ENCODE data around the gene ATF6. TPM values are rescaled to one million over a fixed set of nuclear protein-coding genes. Genes with fewer than 3 reads are reported as not detected.

The ATF6 gene
- total RNA-seq, 2 experiments from 2014 or later: 23.5 to 24.6 TPM

- Mint-ChIP-seq H3K27me3 (ENCODE audit: low read depth) (no peaks in the 10 kb centered on the region), H3K4me3 (no peak overlapping the region), H3K27ac (no peak overlapping the region), H3K36me3 (ENCODE audit: low read depth) (no peaks in the 10 kb centered on the region), H3K4me1 (ENCODE audit: low read depth) (peaks cover 9% of the 10 kb centered on the region), H3K9me3 (no peaks in the 10 kb centered on the region)
- intact Hi-C loops (cut with micrococcal nuclease): no loop called here
- DNase-seq: no peak
- CTCF ChIA-PET: no interaction called here
Measured at GRCh38 chr1:162003061-162003829, 237.1 kb downstream of the ATF6 start.

GRCh38 chr1:162003830-162004215 lies 237.7 kb downstream of the ATF6 start:
- H3K4me1 Mint-ChIP-seq (ENCODE audit: low read depth): peaks cover 9% of the 10 kb centered on the region
- CTCF ChIA-PET: interaction anchor here (0.7 kb wide), 1 partner anchor 8 kb away, joined by 3 read pairs; no protein-coding TSS in a partner anchor

GRCh38 chr1:162004441-162004950 lies 238.4 kb downstream of the ATF6 start:
- Mint-ChIP-seq H3K36me3 (ENCODE audit: low read depth) (no peaks in the 10 kb centered on the region), H3K4me3 (no peak overlapping the region), H3K27ac (no peak overlapping the region), H3K4me1 (ENCODE audit: low read depth) (peaks cover 9% of the 10 kb centered on the region), H3K9me3 (no peaks in the 10 kb centered on the region), H3K27me3 (ENCODE audit: low read depth) (no peaks in the 10 kb centered on the region)
- DNase-seq: no peak
- CTCF ChIA-PET: interaction anchor here (0.7 kb wide), 1 partner anchor 9 kb away, joined by 3 read pairs; no protein-coding TSS in a partner anchor
- intact Hi-C loops (cut with micrococcal nuclease): no loop called here

More at GRCh38 chr1:162003830-162004215, 237.7 kb downstream of the ATF6 start:
- Mint-ChIP-seq H3K4me3 (no peak overlapping the region), H3K27ac (no peak overlapping the region), H3K27me3 (ENCODE audit: low read depth) (no peaks in the 10 kb centered on the region), H3K9me3 (no peaks in the 10 kb centered on the region), H3K36me3 (ENCODE audit: low read depth) (no peaks in the 10 kb centered on the region)
- intact Hi-C loops (cut with micrococcal nuclease): no loop called here
- no peak for DNase-seq

GRCh38 chr1:162006081-162006480 lies 240.0 kb downstream of the ATF6 start:
- Mint-ChIP-seq H3K27me3 (ENCODE audit: low read depth) (no peaks in the 10 kb centered on the region), H3K27ac (no peak overlapping the region), H3K36me3 (ENCODE audit: low read depth) (no peaks in the 10 kb centered on the region), H3K4me3 (no peak overlapping the region), H3K9me3 (no peaks in the 10 kb centered on the region), H3K4me1 (ENCODE audit: low read depth) (peaks cover 9% of the 10 kb centered on the region)
- CTCF ChIA-PET: no interaction called here
- intact Hi-C loops (cut with micrococcal nuclease): no loop called here
- no peak for DNase-seq

- intact Hi-C loops (cut with micrococcal nuclease): no loop called here
- Mint-ChIP-seq H3K36me3 (ENCODE audit: low read depth) (no peaks in the 10 kb centered on the region), H3K4me1 (ENCODE audit: low read depth) (peaks cover 9% of the 10 kb centered on the region), H3K27ac (no peak overlapping the region), H3K4me3 (no peak overlapping the region), H3K9me3 (no peaks in the 10 kb centered on the region), H3K27me3 (ENCODE audit: low read depth) (no peaks in the 10 kb centered on the region)
- CTCF ChIA-PET: no interaction called here
- DNase-seq: no peak
Measured at GRCh38 chr1:162007466-162007865, 241.3 kb downstream of the ATF6 start.

GRCh38 chr1:162008799-162009198 lies 242.7 kb downstream of the ATF6 start:
- intact Hi-C loops (cut with micrococcal nuclease): no loop called here
- no peak overlapping the region for H3K4me3 Mint-ChIP-seq
- H3K36me3 Mint-ChIP-seq (ENCODE audit: low read depth): peaks cover 2% of the 10 kb centered on the region
- H3K4me1 Mint-ChIP-seq (ENCODE audit: low read depth): peaks cover 9% of the 10 kb centered on the region
- H3K27me3 Mint-ChIP-seq (ENCODE audit: low read depth): no peaks in the 10 kb centered on the region
- DNase-seq: no peak
- CTCF ChIA-PET: no interaction called here
- H3K9me3 Mint-ChIP-seq: peaks cover 3% of the 10 kb centered on the region
- no peak overlapping the region for H3K27ac Mint-ChIP-seq

- Mint-ChIP-seq H3K9me3 (peaks cover 3% of the 10 kb centered on the region), H3K36me3 (ENCODE audit: low read depth) (peaks cover 2% of the 10 kb centered on the region)
- CTCF ChIA-PET: interaction anchor here (0.7 kb wide), 1 partner anchor 145 kb away, joined by 3 read pairs; no protein-coding TSS in a partner anchor
Measured at GRCh38 chr1:162009501-162010174, 243.5 kb downstream of the ATF6 start.

GRCh38 chr1:162010175-162010506 lies 244.0 kb downstream of the ATF6 start:
- Mint-ChIP-seq H3K36me3 (ENCODE audit: low read depth) (peaks cover 2% of the 10 kb centered on the region), H3K27ac (no peak overlapping the region), H3K4me3 (no peak overlapping the region), H3K9me3 (peaks cover 3% of the 10 kb centered on the region), H3K27me3 (ENCODE audit: low read depth) (no peaks in the 10 kb centered on the region), H3K4me1 (ENCODE audit: low read depth) (no peaks in the 10 kb centered on the region)
- intact Hi-C loops (cut with micrococcal nuclease): no loop called here
- CTCF ChIA-PET: interaction anchor here (0.7 kb wide), 1 partner anchor 146 kb away, joined by 3 read pairs; no protein-coding TSS in a partner anchor
- no peak for DNase-seq

More at GRCh38 chr1:162009501-162010174, 243.5 kb downstream of the ATF6 start:
- Mint-ChIP-seq H3K4me1 (ENCODE audit: low read depth) (peaks cover 3% of the 10 kb centered on the region), H3K4me3 (no peak overlapping the region), H3K27ac (no peak overlapping the region), H3K27me3 (ENCODE audit: low read depth) (no peaks in the 10 kb centered on the region)
- intact Hi-C loops (cut with micrococcal nuclease): no loop called here
- DNase-seq: no peak

GRCh38 chr1:162011337-162012012 lies 245.4 kb downstream of the ATF6 start:
- no peak for DNase-seq
- intact Hi-C loops (cut with micrococcal nuclease): no loop called here
- peaks cover 3% of the 10 kb centered on the region for H3K9me3 Mint-ChIP-seq
- H3K4me3 Mint-ChIP-seq: no peak overlapping the region
- H3K27me3 Mint-ChIP-seq (ENCODE audit: low read depth): no peaks in the 10 kb centered on the region
- peaks cover 2% of the 10 kb centered on the region for H3K36me3 Mint-ChIP-seq (ENCODE audit: low read depth)
- H3K27ac Mint-ChIP-seq: no peak overlapping the region
- CTCF ChIA-PET: no interaction called here
- H3K4me1 Mint-ChIP-seq (ENCODE audit: low read depth): no peaks in the 10 kb centered on the region

- intact Hi-C loops (cut with micrococcal nuclease): no loop called here
Measured at GRCh38 chr1:162013289-162013688, 247.2 kb downstream of the ATF6 start.

More at GRCh38 chr1:162013289-162013688, 247.2 kb downstream of the ATF6 start:
- peaks cover 2% of the 10 kb centered on the region for H3K36me3 Mint-ChIP-seq (ENCODE audit: low read depth)
- H3K27me3 Mint-ChIP-seq (ENCODE audit: low read depth): no peaks in the 10 kb centered on the region
- peaks cover 3% of the 10 kb centered on the region for H3K9me3 Mint-ChIP-seq
- CTCF ChIA-PET: interaction anchor here (1.4 kb wide), 1 partner anchor 39 kb away, joined by 3 read pairs; no protein-coding TSS in a partner anchor
- H3K27ac Mint-ChIP-seq: no peak overlapping the region
- H3K4me1 Mint-ChIP-seq (ENCODE audit: low read depth): no peaks in the 10 kb centered on the region
- no peak for DNase-seq
- H3K4me3 Mint-ChIP-seq: no peak overlapping the region
